GM13976 (cell line): ENCODE measurements around the gene TGFB1I1.

Experiments
- DNase-seq: peaks from one replicate; pipeline ENCODE4 v3.0.0; 2012; ENCODE audit warnings: low spot score
- CTCF ChIP-seq: IDR thresholded peaks from 2 replicates; pipeline ENCODE4 v1.5.1; 2012; ENCODE audit warnings: borderline replicate concordance, mild to moderate bottlenecking; ENCODE audit not compliant: insufficient read depth; ENCODE audit errors: extremely low read depth, missing control alignments, control extremely low read depth
- in situ Hi-C: fragments of 300-500 bp; cut with MboI; formaldehyde crosslinking; loops from one replicate; pipeline ENCODE4 v1.12.0; 2022; ENCODE audit warnings: low sequenced_read_pairs, mixed read lengths, inconsistent platforms; ENCODE audit not compliant: unreplicated experiment

The TGFB1I1 gene

GRCh38 chr16:31507617-31507928 is 35.6 kb downstream of the TGFB1I1 start:
- TF ChIP-seq CTCF: no peak
- DNase-seq: no peak
- in situ Hi-C loops: loop anchor here (25.0 kb wide), 1 partner anchor 205 kb away; a partner anchor contains a TSS

- no peak for TF ChIP-seq CTCF
- DNase-seq: peak; percentile 93
- in situ Hi-C loops: loop anchor here (25.0 kb wide), 1 partner anchor 204 kb away; a partner anchor contains a TSS
Observed at GRCh38 chr16:31507929-31508705, 36.2 kb downstream of the TGFB1I1 start, which contains the start of gene RUSF1. RUSF1 (minus strand) TSS chr16:31508391; CDS start chr16:31508373, 18 bp downstream.

GRCh38 chr16:31508706-31509195 is 36.8 kb downstream of the TGFB1I1 start:
- no peak for DNase-seq
- TF ChIP-seq CTCF: no peak
- in situ Hi-C loops: loop anchor here (25.0 kb wide), 1 partner anchor 204 kb away; a partner anchor contains a TSS

GRCh38 chr16:31513126-31513525 is 41.2 kb downstream of the TGFB1I1 start:
- no peak for DNase-seq
- in situ Hi-C loops: loop anchor here (25.0 kb wide), 1 partner anchor 199 kb away; a partner anchor contains a TSS
- TF ChIP-seq CTCF: no peak

GRCh38 chr16:31513884-31514283 is 41.9 kb downstream of the TGFB1I1 start:
- in situ Hi-C loops: loop anchor here (25.0 kb wide), 1 partner anchor 198 kb away; a partner anchor contains a TSS
- no peak for DNase-seq
- no peak for TF ChIP-seq CTCF

- in situ Hi-C loops: loop anchor here (25.0 kb wide), 1 partner anchor 194 kb away; a partner anchor contains a TSS
- TF ChIP-seq CTCF: no peak
- DNase-seq: no peak
Observed at GRCh38 chr16:31517800-31518402, 45.9 kb downstream of the TGFB1I1 start.
